Lung (tissue), 12 donors: Measurements from ENCODE around the gene TBPL1. TPM values are rescaled to one million over a fixed set of nuclear protein-coding genes. Genes with fewer than 3 reads are reported as not detected.

Experiments used
- ATAC-seq: fragments of 200-7000 bp; cut with Tn5 transposase; one replicate; pipeline ENCODE4 v1.9.1; 2020; ENCODE audit warnings: moderate number of reproducible peaks; ENCODE audit not compliant: insufficient read depth, low FRiP score
- DNase-seq, 3 donors: peaks; one replicate each; pipeline ENCODE4 v3.0.0-alpha.2; 2013 to 2017
- H3K27ac ChIP-seq, 2 donors: one replicate each; pipeline ENCODE4 v1.5.1; 2013; ENCODE audit warnings: mild to moderate bottlenecking in 2 of 2, moderate library complexity in 2 of 2, control low read depth in 1 of 2, inconsistent platforms in 1 of 2, low read depth in 1 of 2, low read length in 1 of 2
- H3K27me3 ChIP-seq, 3 donors: one replicate each; pipeline ENCODE4 v1.5.1; 2013; ENCODE audit warnings: low read length in 2 of 3; ENCODE audit not compliant: control insufficient read depth in 3 of 3, insufficient read depth in 3 of 3
- H3K36me3 ChIP-seq, 4 donors: one replicate each; pipeline ENCODE4 v1.5.1; 2013; ENCODE audit warnings: low read length in 4 of 4, mild to moderate bottlenecking in 1 of 4, moderate library complexity in 1 of 4; ENCODE audit not compliant: control insufficient read depth in 4 of 4, insufficient read depth in 4 of 4
- H3K4me1 ChIP-seq, 5 donors: one replicate each; pipeline ENCODE4 v1.5.1; 2013; ENCODE audit warnings: low read length in 5 of 5, mild to moderate bottlenecking in 2 of 5, moderate library complexity in 1 of 5; ENCODE audit not compliant: control insufficient read depth in 5 of 5, insufficient read depth in 5 of 5
- H3K4me3 ChIP-seq: one replicate; pipeline ENCODE4 v1.5.1; 2013; ENCODE audit warnings: mild to moderate bottlenecking, control low read depth, moderate library complexity
- H3K9ac ChIP-seq, 2 donors: one replicate each; pipeline ENCODE4 v1.5.1; 2013; ENCODE audit warnings: low read length in 2 of 2, control low read depth in 1 of 2; ENCODE audit not compliant: insufficient read depth in 1 of 2
- H3K9me3 ChIP-seq, 4 donors: one replicate each; pipeline ENCODE4 v1.5.1; 2013; ENCODE audit warnings: low read length in 3 of 4, mild to moderate bottlenecking in 1 of 4, moderate library complexity in 1 of 4; ENCODE audit not compliant: control insufficient read depth in 4 of 4, insufficient read depth in 3 of 4
- CTCF ChIP-seq: IDR thresholded peaks from 2 replicates; pipeline ENCODE4 v1.5.1; 2012; ENCODE audit warnings: mild to moderate bottlenecking; ENCODE audit errors: control extremely low read depth, extremely low read depth
- WGBS, 2 donors: extraction: QIAGEN DNeasy Blood & Tissue Kit; methylation state at CpG; one replicate each; pipeline ENCODE4 v1.1.7; 2013; 5-methylcytosine and 5-hydroxymethylcytosine counted together
- polyA plus RNA-seq, 2 donors: library from polyadenylated mRNA; stranded (reverse); fragments of 200-250 nt; gene quantifications; one replicate each; pipeline ENCODE4 v1.2.1, GENCODE V29; 2013
- total RNA-seq, 2 donors: library from RNA; depleted of rRNA in 1 of 2; stranded (reverse); fragments of >200 nt in 1 of 2; gene quantifications; one replicate each; pipeline ENCODE4 v1.2.1, GENCODE V29; 2014 to 2021
- donor health status: control.
- donor health status: control.
- donor health status: Bipolar disorder and iron deficiency.
- donor health status: healthy.
- donor health status: DM: yes; HTN: yes; CAD: no.

Gene TBPL1
- total and polyA plus RNA-seq, 4 donors, result 20.4 to 31.3 (median 23.0) TPM

- Histone ChIP-seq H3K9ac (no peak overlapping the region), H3K4me1 (peaks cover 4 to 29% (median 12%) of the 10 kb centered on the region in 5 donors), H3K36me3 (no peaks in the 10 kb centered on the region), H3K27me3 (no peaks in the 10 kb centered on the region), H3K4me3 (no peak overlapping the region), H3K27ac (no peak overlapping the region), H3K9me3 (no peaks in the 10 kb centered on the region)
- DNase-seq (no peak), ATAC-seq (no peak)
- TF ChIP-seq CTCF, result no peak
- WGBS, 2 donors, result 82 to 85% methylated on average over 5 of the region's 5 CpGs
Observed at GRCh38 chr6:133955582-133956415, 2.8 kb downstream of the TBPL1 start.

GRCh38 chr6:133956416-133957049 is 3.5 kb downstream of the TBPL1 start:
- Histone ChIP-seq H3K4me3 (no peak overlapping the region), H3K36me3 (no peaks in the 10 kb centered on the region), H3K9me3 (no peaks in the 10 kb centered on the region), H3K9ac (no peak overlapping the region), H3K27ac (no peak overlapping the region), H3K4me1 (peaks cover 4 to 24% (median 7%) of the 10 kb centered on the region in 5 donors), H3K27me3 (no peaks in the 10 kb centered on the region)
- 74 to 85% methylated on average over 3 of the region's 3 CpGs for WGBS, 2 donors
- DNase-seq, result no peak
- ATAC-seq, result no peak
- TF ChIP-seq CTCF, result no peak

- WGBS, 2 donors, result 93 to 94% methylated on average over 4 of the region's 4 CpGs
- peaks cover 4 to 22% (median 7%) of the 10 kb centered on the region in 5 donors for H3K4me1 ChIP-seq
- no peak for TF ChIP-seq CTCF
Observed at GRCh38 chr6:133957227-133957626, 4.2 kb downstream of the TBPL1 start.

More at GRCh38 chr6:133957227-133957626, 4.2 kb downstream of the TBPL1 start:
- no peak overlapping the region for H3K9ac ChIP-seq
- H3K9me3 ChIP-seq, result no peaks in the 10 kb centered on the region
- ATAC-seq, result no peak
- no peak overlapping the region for H3K4me3 ChIP-seq
- H3K27ac ChIP-seq, result no peak overlapping the region
- no peaks in the 10 kb centered on the region for H3K36me3 ChIP-seq
- no peaks in the 10 kb centered on the region for H3K27me3 ChIP-seq
- DNase-seq, result no peak
